Keratinocyte (primary cell): Measurements from ENCODE around the gene STPG4. TPM values are rescaled to one million over a fixed set of nuclear protein-coding genes. Genes with fewer than 3 reads are reported as not detected.

Source experiments
- DNase-seq: peaks from one replicate; pipeline ENCODE4 v3.0.0-alpha.2; 2011; ENCODE audit warnings: low read depth, missing footprints, low spot score
- FAIRE-seq: peaks from 2 replicates; lab custom pipeline; 2011; peaks lifted over from hg19 to GRCh38; lab: Jason Lieb, UNC
- H2AFZ ChIP-seq: 2 replicates; pipeline ENCODE4 v1.6.0; 2012; ENCODE audit warnings: low read length, control low read depth, inconsistent platforms; ENCODE audit not compliant: control insufficient read depth
- H3K27ac ChIP-seq: 2 replicates; pipeline ENCODE4 v1.5.1; 2011; ENCODE audit warnings: low read length; ENCODE audit not compliant: control insufficient read depth, insufficient read depth
- H3K27me3 ChIP-seq: 3 replicates; pipeline ENCODE4 v1.6.0; 2011; ENCODE audit warnings: low read length; ENCODE audit not compliant: control insufficient read depth, insufficient read depth; ENCODE audit errors: extremely low read depth
- H3K36me3 ChIP-seq, 2 experiments: 2 replicates in 1 of 2; 3 replicates in 1 of 2; pipeline ENCODE4 v1.5.1; 2011; ENCODE audit warnings: low read length in 2 of 2, mild to moderate bottlenecking in 1 of 2; ENCODE audit not compliant: control insufficient read depth in 2 of 2, insufficient read depth in 2 of 2; ENCODE audit errors: extremely low read depth in 1 of 2
- H3K4me1 ChIP-seq: 3 replicates; pipeline ENCODE4 v1.5.1; 2011; ENCODE audit warnings: low read length; ENCODE audit not compliant: control insufficient read depth, insufficient read depth; ENCODE audit errors: extremely low read depth
- H3K4me2 ChIP-seq: 3 replicates; pipeline ENCODE4 v1.6.0; 2011; ENCODE audit warnings: low read depth, low read length; ENCODE audit not compliant: control insufficient read depth, insufficient read depth; ENCODE audit errors: extremely low read depth
- H3K4me3 ChIP-seq, 3 experiments: fragments of 200-600 bp in 1 of 3; sonication (generic) in 1 of 3; 2 replicates in 2 of 3; 3 replicates in 1 of 3; pipeline ENCODE4 v1.5.1; 2011 to 2016; ENCODE audit warnings: low read length in 3 of 3, mild to moderate bottlenecking in 3 of 3, control low read depth in 2 of 3, inconsistent platforms in 1 of 3, low read depth in 1 of 3, mixed read lengths in 1 of 3, mixed run types in 1 of 3, moderate library complexity in 1 of 3; ENCODE audit not compliant: control insufficient read depth in 2 of 3, insufficient read depth in 2 of 3; ENCODE audit errors: extremely low read depth in 1 of 3
- H3K79me2 ChIP-seq: 2 replicates; pipeline ENCODE4 v1.6.0; 2012; ENCODE audit warnings: low read length; ENCODE audit not compliant: control insufficient read depth, insufficient read depth
- H3K9ac ChIP-seq: 3 replicates; pipeline ENCODE4 v1.6.0; 2011; ENCODE audit warnings: low read length; ENCODE audit not compliant: control insufficient read depth, insufficient read depth; ENCODE audit errors: extremely low read depth
- H3K9me1 ChIP-seq: 3 replicates; pipeline ENCODE4 v1.6.0; 2011; ENCODE audit warnings: low read length; ENCODE audit not compliant: control insufficient read depth, insufficient read depth; ENCODE audit errors: extremely low read depth
- H3K9me3 ChIP-seq: 2 replicates; pipeline ENCODE4 v1.5.1; 2012; ENCODE audit warnings: low read depth, low read length; ENCODE audit not compliant: control insufficient read depth
- H4K20me1 ChIP-seq: 3 replicates; pipeline ENCODE4 v1.6.0; 2011; ENCODE audit warnings: low read length; ENCODE audit not compliant: control insufficient read depth, insufficient read depth; ENCODE audit errors: extremely low read depth
- EZH2 ChIP-seq: IDR thresholded peaks from one replicate; pipeline ENCODE4 v1.6.1; 2012; ENCODE audit warnings: inconsistent platforms, mild to moderate bottlenecking, low read length, moderate library complexity
- dilution Hi-C: fragments of 300-500 bp; cut with MboI; formaldehyde crosslinking; loops from one replicate; pipeline ENCODE4 v1.7.0; 2020; ENCODE audit warnings: low sequenced_read_pairs; ENCODE audit not compliant: extremely low pct_ligation_motif_present
- polyA plus RNA-seq, 5 experiments: library from polyadenylated mRNA; depleted of rRNA in 3 of 5; stranded (reverse) in 3 of 5; stranded (forward) in 1 of 5; unstranded in 1 of 5; fragments of >200 nt; gene quantifications; 1 replicate in 1 of 5; 2 replicates in 3 of 5; 3 replicates in 1 of 5; pipeline versions ENCODE4 v1.2.1 to v1.2.3, GENCODE V29; 2011 to 2012; ENCODE audit warnings: missing spikeins in 2 of 5, low read depth in 1 of 5, low replicate concordance in 1 of 5
- TF ChIP-seq, protein P1 (sequence below), 3 experiments: IDR thresholded peaks in 1 of 3; conservative IDR thresholded peaks in 1 of 3; optimal IDR thresholded peaks in 1 of 3; 2 replicates in 2 of 3; 3 replicates in 1 of 3; pipeline versions ENCODE3 to v1.5.1; 2011; ENCODE audit warnings: low read length in 3 of 3, mild to moderate bottlenecking in 3 of 3, moderate library complexity in 2 of 3, control low read depth in 1 of 3, inconsistent platforms in 1 of 3; ENCODE audit not compliant: insufficient read depth in 2 of 3; ENCODE audit errors: extremely low read depth in 1 of 3

The STPG4 gene
- polyA plus RNA-seq, 1 donor (not counting 4 experiments of a cell fraction or from before 2014, with no cell fraction given) = 0.26 TPM

DNA sequence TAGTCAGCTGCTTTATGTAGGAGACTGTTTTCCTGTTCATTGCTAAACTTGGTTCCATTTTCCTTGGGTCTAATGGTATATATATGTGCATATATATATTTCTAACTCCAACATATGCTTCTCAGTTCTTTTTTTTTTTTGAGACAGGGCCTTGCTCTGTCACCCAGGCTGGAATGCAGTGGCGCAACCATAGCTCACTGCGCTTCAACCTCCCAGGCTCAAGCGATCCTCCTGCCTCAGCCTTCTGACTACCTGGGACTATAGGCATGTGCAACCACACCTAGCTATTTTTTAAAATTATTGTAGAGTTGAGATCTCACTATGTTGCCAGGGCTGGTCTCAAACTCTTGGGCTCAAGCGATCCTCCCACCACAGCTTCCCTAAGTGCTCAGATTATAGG, 22.1 kb downstream of the STPG4 start:
- no peaks in the 10 kb centered on the region for H4K20me1 ChIP-seq
- no peak overlapping the region for H3K4me2 ChIP-seq
- no peaks in the 10 kb centered on the region for H3K79me2 ChIP-seq
- FAIRE-seq (no peak), DNase-seq (no peak)
- H3K9me1 ChIP-seq = no peaks in the 10 kb centered on the region
- dilution Hi-C loops = no loop called here
- H3K4me1 ChIP-seq = no peaks in the 10 kb centered on the region
- no peak overlapping the region for H2AFZ ChIP-seq
- no peak overlapping the region for H3K4me3 ChIP-seq
- H3K27me3 ChIP-seq = no peaks in the 10 kb centered on the region
- no peak overlapping the region for H3K9ac ChIP-seq
- no peak for TF ChIP-seq EZH2
- TF ChIP-seq, protein P1, sequence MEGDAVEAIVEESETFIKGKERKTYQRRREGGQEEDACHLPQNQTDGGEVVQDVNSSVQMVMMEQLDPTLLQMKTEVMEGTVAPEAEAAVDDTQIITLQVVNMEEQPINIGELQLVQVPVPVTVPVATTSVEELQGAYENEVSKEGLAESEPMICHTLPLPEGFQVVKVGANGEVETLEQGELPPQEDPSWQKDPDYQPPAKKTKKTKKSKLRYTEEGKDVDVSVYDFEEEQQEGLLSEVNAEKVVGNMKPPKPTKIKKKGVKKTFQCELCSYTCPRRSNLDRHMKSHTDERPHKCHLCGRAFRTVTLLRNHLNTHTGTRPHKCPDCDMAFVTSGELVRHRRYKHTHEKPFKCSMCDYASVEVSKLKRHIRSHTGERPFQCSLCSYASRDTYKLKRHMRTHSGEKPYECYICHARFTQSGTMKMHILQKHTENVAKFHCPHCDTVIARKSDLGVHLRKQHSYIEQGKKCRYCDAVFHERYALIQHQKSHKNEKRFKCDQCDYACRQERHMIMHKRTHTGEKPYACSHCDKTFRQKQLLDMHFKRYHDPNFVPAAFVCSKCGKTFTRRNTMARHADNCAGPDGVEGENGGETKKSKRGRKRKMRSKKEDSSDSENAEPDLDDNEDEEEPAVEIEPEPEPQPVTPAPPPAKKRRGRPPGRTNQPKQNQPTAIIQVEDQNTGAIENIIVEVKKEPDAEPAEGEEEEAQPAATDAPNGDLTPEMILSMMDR (optimal IDR thresholded peaks at IDR 0.05 in 1 of 3, IDR thresholded peaks at IDR 0.05 in 1 of 3, conservative IDR thresholded peaks at IDR 0.05 in 1 of 3; ENCODE audit: extremely low read depth in 1 of 3, insufficient read depth in 2 of 3, low read length in 3 of 3) = no peak
- H3K36me3 ChIP-seq = peaks cover 0 to 1% of the 10 kb centered on the region in 2 experiments
- H3K27ac ChIP-seq = no peak overlapping the region
- H3K9me3 ChIP-seq = no peaks in the 10 kb centered on the region

- no peak overlapping the region for H3K4me3 ChIP-seq
- no peaks in the 10 kb centered on the region for H4K20me1 ChIP-seq
- no peak overlapping the region for H2AFZ ChIP-seq
- no peak overlapping the region for H3K27ac ChIP-seq
- no peaks in the 10 kb centered on the region for H3K4me1 ChIP-seq
- no peak for TF ChIP-seq EZH2
- TF ChIP-seq, protein P1 (optimal IDR thresholded peaks at IDR 0.05 in 1 of 3, IDR thresholded peaks at IDR 0.05 in 1 of 3, conservative IDR thresholded peaks at IDR 0.05 in 1 of 3; ENCODE audit: extremely low read depth in 1 of 3, insufficient read depth in 2 of 3, low read length in 3 of 3) = no peak
- no peaks in the 10 kb centered on the region for H3K79me2 ChIP-seq
- FAIRE-seq = no peak
- no peak overlapping the region for H3K9ac ChIP-seq
- dilution Hi-C loops = no loop called here
- H3K4me2 ChIP-seq = no peak overlapping the region
- no peak for DNase-seq
- H3K27me3 ChIP-seq = no peaks in the 10 kb centered on the region
- H3K9me3 ChIP-seq = no peaks in the 10 kb centered on the region
- no peaks in the 10 kb centered on the region for H3K9me1 ChIP-seq
- H3K36me3 ChIP-seq = peaks cover 0 to 1% of the 10 kb centered on the region in 2 experiments
Measured at GRCh38 chr2:47129191-47129706, 25.9 kb downstream of the STPG4 start.
